ENCODE data around the gene MVB12A. TPM values are rescaled to one million over a fixed set of nuclear protein-coding genes. Genes with fewer than 3 reads are reported as not detected.

MVB12A gene
- total RNA-seq, 2 donors from 2014 or later, result 25.3 to 103 TPM

DNA sequence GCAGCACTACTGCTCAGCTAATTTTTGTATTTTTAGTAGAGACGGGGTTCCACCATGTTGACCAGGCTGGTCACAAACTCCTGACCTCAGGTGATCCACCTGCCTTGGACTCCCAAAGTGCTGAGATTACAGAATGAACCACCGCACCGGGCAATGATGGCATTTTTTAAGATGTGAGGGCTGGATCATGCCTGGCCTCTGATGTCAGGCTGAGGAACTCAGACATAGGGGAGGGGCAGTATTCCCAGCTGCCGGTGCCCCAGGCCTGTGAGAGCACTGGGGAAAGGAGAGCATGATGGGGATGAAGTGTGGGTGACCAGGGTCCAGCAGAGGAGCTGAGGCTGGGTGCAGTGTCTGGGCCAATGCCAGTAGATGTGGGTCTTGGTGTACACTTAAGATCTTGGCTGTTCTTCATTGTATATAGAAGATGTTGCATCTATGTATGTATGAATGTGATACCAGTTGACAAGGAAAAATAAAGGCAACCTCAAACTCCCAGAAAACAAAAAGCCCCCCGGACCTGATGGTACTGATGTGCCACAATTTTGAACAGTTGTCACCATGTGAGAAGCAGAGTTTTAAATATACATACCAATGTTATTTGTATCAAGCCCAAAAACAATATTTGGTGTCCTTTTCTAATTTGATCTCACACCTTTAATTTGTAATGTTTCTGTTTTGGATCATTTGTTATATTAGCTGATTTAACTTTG is 39.3 kb upstream of the MVB12A start:
- Histone ChIP-seq H3K4me1 (ENCODE audit: control insufficient read depth in 1 of 2, low read depth in 2 of 2) (peaks cover 8 to 15% of the 10 kb centered on the region in 2 donors), H3K27me3 (replicated peaks; ENCODE audit: insufficient read depth) (no peaks in the 10 kb centered on the region), H3K9me3 (no peaks in the 10 kb centered on the region), H3K4me3 (no peak overlapping the region), H3K27ac (no peak overlapping the region), H3K36me3 (no peaks in the 10 kb centered on the region)
- TF ChIP-seq CTCF (IDR thresholded peaks at IDR 0.05), result no peak
- ATAC-seq (ENCODE audit: insufficient number of reproducible peaks, low FRiP score, low read depth) (no peak), DNase-seq (ENCODE audit: low spot score) (no peak)

DNA sequence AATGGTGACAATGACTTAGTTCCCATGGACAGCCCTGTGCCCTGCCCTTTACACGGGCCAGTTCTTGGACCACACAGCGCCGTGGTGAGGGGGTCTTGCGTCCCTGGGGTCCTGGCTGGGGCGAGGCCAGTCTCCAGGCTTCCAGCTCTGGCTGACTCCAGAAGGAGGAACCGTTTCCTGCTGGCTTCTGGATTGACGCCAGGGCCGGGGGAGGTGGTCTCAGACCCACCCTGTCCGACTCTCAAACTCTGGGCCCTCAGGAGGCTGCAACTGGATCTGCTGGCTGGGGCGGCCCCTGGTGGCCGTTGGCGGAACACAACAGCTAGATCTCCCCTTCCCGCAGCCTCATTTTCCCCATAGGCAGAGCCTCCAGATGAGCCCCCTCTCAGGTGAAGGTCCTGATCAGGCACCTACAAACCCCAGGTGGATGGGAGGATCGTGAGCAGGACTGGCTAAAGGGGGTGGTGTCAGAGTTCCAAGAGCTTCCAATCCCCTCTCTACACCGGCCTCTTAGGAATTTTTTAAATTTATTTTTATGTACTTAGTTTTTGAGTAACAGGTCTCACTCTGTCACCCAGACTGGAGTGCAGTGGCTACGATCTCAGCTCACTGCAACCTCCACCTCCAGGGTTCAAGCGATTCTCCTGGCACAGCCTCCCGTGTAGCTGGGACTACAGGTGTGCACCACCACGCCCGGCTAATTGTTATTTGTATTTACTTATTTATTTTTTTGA is 33.8 kb upstream of the MVB12A start:
- peak; percentile 95 for TF ChIP-seq CTCF (IDR thresholded peaks at IDR 0.05)
- H3K9me3 ChIP-seq, result no peaks in the 10 kb centered on the region
- H3K36me3 ChIP-seq, result no peaks in the 10 kb centered on the region
- ATAC-seq (ENCODE audit: insufficient number of reproducible peaks, low FRiP score, low read depth), result no peak
- no peak overlapping the region for H3K27ac ChIP-seq
- H3K4me1 ChIP-seq (ENCODE audit: control insufficient read depth in 1 of 2, low read depth in 2 of 2), result peaks cover 10 to 25% of the 10 kb centered on the region in 2 donors
- no peak overlapping the region for H3K4me3 ChIP-seq
- DNase-seq (ENCODE audit: low spot score), result no peak
- H3K27me3 ChIP-seq (replicated peaks; ENCODE audit: insufficient read depth), result no peaks in the 10 kb centered on the region

- no peaks in the 10 kb centered on the region for H3K9me3 ChIP-seq
- H3K27ac ChIP-seq, result no peak overlapping the region
- no peaks in the 10 kb centered on the region for H3K36me3 ChIP-seq
- ATAC-seq (ENCODE audit: insufficient number of reproducible peaks, low FRiP score, low read depth), result no peak
- no peak for TF ChIP-seq CTCF (IDR thresholded peaks at IDR 0.05)
- no peak overlapping the region for H3K4me3 ChIP-seq
- no peaks in the 10 kb centered on the region for H3K27me3 ChIP-seq (replicated peaks; ENCODE audit: insufficient read depth)
- no peak for DNase-seq (ENCODE audit: low spot score)
- peaks cover 3 to 18% of the 10 kb centered on the region in 2 donors for H3K4me1 ChIP-seq (ENCODE audit: control insufficient read depth in 1 of 2, low read depth in 2 of 2)
These were observed 30.6 kb upstream of the MVB12A start for GRCh38 chr19:17389288-17389687.

GRCh38 chr19:17389957-17390664 is 29.7 kb upstream of the MVB12A start:
- Histone ChIP-seq H3K27me3 (replicated peaks; ENCODE audit: insufficient read depth) (no peaks in the 10 kb centered on the region), H3K36me3 (no peaks in the 10 kb centered on the region), H3K4me3 (peak overlapping the region; percentile 83), H3K27ac (no peak overlapping the region), H3K9me3 (no peaks in the 10 kb centered on the region), H3K4me1 (ENCODE audit: control insufficient read depth in 1 of 2, low read depth in 2 of 2) (peaks cover 3 to 18% of the 10 kb centered on the region in 2 donors)
- DNase-seq (ENCODE audit: low spot score) (no peak), ATAC-seq (ENCODE audit: insufficient number of reproducible peaks, low FRiP score, low read depth) (no peak)
- TF ChIP-seq CTCF (IDR thresholded peaks at IDR 0.05), result no peak

All from thoracic aorta (tissue), 2 donors.